OCI-LY7 (cell line): ENCODE results near the gene ST6GALNAC6. TPM values are rescaled to one million over a fixed set of nuclear protein-coding genes. Genes with fewer than 3 reads are reported as not detected.

ENCODE experiments used
- BruUV-seq: library from RNA; stranded (reverse); fragments of 400-500 nt; replicated peaks from 2 replicates; lab custom pipeline; 2021; lab: Mats Ljungman, UMichigan
- CTCF ChIA-PET: fragments of 300-600 bp; sonication (Branson Sonifier 250); formaldehyde crosslinking; loops from one replicate; lab custom pipeline; 2022; ENCODE audit warnings: antibody characterized with exemption; ENCODE audit not compliant: unreplicated experiment; lab: Charles Lee
- POLR2A ChIA-PET: fragments of 300-600 bp; sonication (Branson Sonifier 250); formaldehyde crosslinking; loops from one replicate; lab custom pipeline; 2022; ENCODE audit warnings: antibody characterized with exemption; lab: Charles Lee
- DNase-seq: peaks from one replicate; pipeline ENCODE4 v3.0.0-alpha.2; 2015; ENCODE audit warnings: low spot score
- H2AFZ ChIP-seq: fragments of 200-600 bp; sonication (generic), shearing (Covaris generic); 2 replicates; pipeline ENCODE4 v1.6.1; 2014; ENCODE audit warnings: mild to moderate bottlenecking, antibody characterized with exemption, low read length, moderate library complexity
- H3K27ac ChIP-seq: fragments of 200-600 bp; sonication (generic); 2 replicates; pipeline ENCODE4 v1.5.1; 2014; ENCODE audit warnings: mixed run types, low read depth, mild to moderate bottlenecking, moderate library complexity, low read length, inconsistent platforms; ENCODE audit not compliant: poor library complexity, severe bottlenecking
- H3K36me3 ChIP-seq: fragments of 200-600 bp; sonication (generic); 2 replicates; pipeline ENCODE4 v1.6.1; 2014; ENCODE audit warnings: mild to moderate bottlenecking, antibody characterized with exemption, low read length, moderate library complexity, mixed read lengths; ENCODE audit not compliant: insufficient read depth
- H3K4me1 ChIP-seq: fragments of 200-600 bp; sonication (generic); 2 replicates; pipeline ENCODE4 v1.5.1; 2014; ENCODE audit warnings: mild to moderate bottlenecking, low read length; ENCODE audit not compliant: insufficient read depth, poor library complexity, severe bottlenecking
- H3K4me2 ChIP-seq: fragments of 200-600 bp; sonication (generic); 2 replicates; pipeline ENCODE4 v1.6.1; 2014; ENCODE audit warnings: mild to moderate bottlenecking, low read length
- H3K4me3 ChIP-seq: fragments of 200-600 bp; sonication (generic); 2 replicates; pipeline ENCODE4 v1.5.1; 2014; ENCODE audit warnings: mild to moderate bottlenecking, low read depth, low read length; ENCODE audit not compliant: poor library complexity, severe bottlenecking
- H3K79me2 ChIP-seq: fragments of 200-600 bp; sonication (generic); 2 replicates; pipeline ENCODE4 v1.6.1; 2016; ENCODE audit warnings: low read depth, mild to moderate bottlenecking, low read length, moderate library complexity, mixed read lengths; ENCODE audit not compliant: insufficient read depth
- H3K9me2 ChIP-seq: fragments of 200-600 bp; sonication (generic); 2 replicates; pipeline ENCODE4 v1.6.1; 2016; ENCODE audit warnings: mild to moderate bottlenecking, low read length, mixed read lengths; ENCODE audit not compliant: insufficient read depth
- H3K9me3 ChIP-seq: fragments of 200-600 bp; sonication (generic); 2 replicates; pipeline ENCODE4 v1.6.1; 2014; ENCODE audit warnings: mild to moderate bottlenecking, mixed run types, low read length, mixed read lengths
- H4K20me1 ChIP-seq: fragments of 200-600 bp; sonication (generic); 2 replicates; pipeline ENCODE4 v1.6.1; 2014; ENCODE audit warnings: mild to moderate bottlenecking, antibody characterized with exemption, low read length, moderate library complexity, mixed read lengths; ENCODE audit not compliant: insufficient read depth
- CTCF ChIP-seq: fragments of 200-600 bp; sonication (generic); conservative IDR thresholded peaks from 2 replicates; pipeline ENCODE4 v1.5.1; 2014; ENCODE audit warnings: mild to moderate bottlenecking, antibody characterized with exemption, low read length, moderate library complexity, mixed read lengths
- EZH2phosphoT487 ChIP-seq: fragments of 200-600 bp; sonication (generic); IDR thresholded peaks from 2 replicates; pipeline ENCODE4 v1.6.1; 2018; ENCODE audit warnings: low read depth, borderline replicate concordance, mild to moderate bottlenecking, mixed run types, antibody characterized with exemption, low read length, moderate library complexity, mixed read lengths
- intact Hi-C: fragments of 100-400 bp; cut with micrococcal nuclease; formaldehyde crosslinking; loops from one replicate; pipeline ENCODE4 v1.10.0; 2022; ENCODE audit not compliant: unreplicated experiment
- total RNA-seq, 2 experiments: library from RNA; depleted of rRNA in 1 of 2; stranded (reverse); fragments of >200 nt in 1 of 2; shearing (Covaris generic) in 1 of 2; gene quantifications; 2 replicates each; pipeline ENCODE4 v1.2.3, GENCODE V29; 2014 to 2022

ST6GALNAC6 gene
- total RNA-seq, 2 experiments from 2014 or later = 43.7 to 51.3 TPM

DNA sequence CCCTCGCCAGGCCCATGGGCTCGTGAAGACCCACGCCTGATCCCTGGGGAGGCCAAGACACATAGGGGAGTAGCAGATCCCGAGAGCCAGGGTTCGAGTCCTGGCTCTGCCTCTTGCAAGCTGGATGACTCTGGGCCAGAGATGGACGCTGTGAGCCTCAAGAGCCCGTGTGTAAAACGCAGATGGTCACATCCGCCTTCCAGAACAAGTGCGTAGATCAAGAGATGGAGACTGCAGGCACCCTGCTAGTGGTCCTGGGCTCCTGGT lies 9.2 kb upstream of the ST6GALNAC6 start:
- POLR2A ChIA-PET = no interaction called here
- Histone ChIP-seq H3K79me2 (peaks cover 16% of the 10 kb centered on the region; the same call in 1 of the 2 replicates), H3K36me3 (peaks cover 62% of the 10 kb centered on the region), H3K4me1 (peaks cover 69% of the 10 kb centered on the region), H3K9me3 (no peaks in the 10 kb centered on the region), H3K9me2 (no peaks in the 10 kb centered on the region), H3K4me2 (no peak overlapping the region), H3K4me3 (no peak overlapping the region), H2AFZ (no peak overlapping the region), H3K27ac (no peak overlapping the region), H4K20me1 (0 out of 2 replicates have a peak, but pooled peaks cover 3% of the 10 kb centered on the region)
- intact Hi-C loops = loop anchor here (10.0 kb wide), 1 partner anchor 776 kb away; the partner anchor contains the start of gene SET
- no peak for DNase-seq
- BruUV-seq = no TSS peak
- TF ChIP-seq CTCF = no peak
- TF ChIP-seq EZH2phosphoT487 = no peak
- CTCF ChIA-PET = no interaction called here

GRCh38 chr9:127907867-127908659 lies 8.7 kb upstream of the ST6GALNAC6 start:
- ChIA-PET POLR2A (interaction anchor here (0.8 kb wide), 1 partner anchor 9 kb away, joined by 5 read pairs; the partner anchor contains the start of gene ST6GALNAC4), CTCF (no interaction called here)
- intact Hi-C loops = loop anchor here (10.0 kb wide), 1 partner anchor 777 kb away; the partner anchor contains the start of gene SET
- H3K79me2 ChIP-seq = peaks cover 15% of the 10 kb centered on the region; the same call in 1 of the 2 replicates
- no peaks in the 10 kb centered on the region for H3K9me2 ChIP-seq
- BruUV-seq = no TSS peak
- H3K27ac ChIP-seq = no peak overlapping the region
- H3K36me3 ChIP-seq = peaks cover 58% of the 10 kb centered on the region
- TF ChIP-seq CTCF (no peak), EZH2phosphoT487 (no peak)
- 0 out of 2 replicates have a peak, but pooled peaks cover 3% of the 10 kb centered on the region for H4K20me1 ChIP-seq
- no peak overlapping the region for H2AFZ ChIP-seq
- peaks cover 73% of the 10 kb centered on the region for H3K4me1 ChIP-seq
- DNase-seq = no peak
- H3K4me2 ChIP-seq = no peak overlapping the region
- H3K4me3 ChIP-seq = no peak overlapping the region
- H3K9me3 ChIP-seq = no peaks in the 10 kb centered on the region

- intact Hi-C loops = loop anchor here (1.0 to 10.0 kb wide), 2 partner anchors 10 to 779 kb away; partner anchors contain the start of gene SET
- no TSS peak for BruUV-seq
- H3K79me2 ChIP-seq = peaks cover 4% of the 10 kb centered on the region; the same call in 1 of the 2 replicates
- TF ChIP-seq EZH2phosphoT487 (no peak), CTCF (no peak)
- ChIA-PET CTCF (no interaction called here), POLR2A (interaction anchor here (2.1 to 2.2 kb wide), 2 partner anchors 10 to 23 kb away, joined by 6 to 12 read pairs; no protein-coding TSS in a partner anchor)
- 0 out of 2 replicates have a peak, but pooled peaks cover under 1% of the 10 kb centered on the region for H4K20me1 ChIP-seq
- H3K9me3 ChIP-seq = no peaks in the 10 kb centered on the region
- peaks cover 72% of the 10 kb centered on the region for H3K4me1 ChIP-seq
- no peak overlapping the region for H2AFZ ChIP-seq
- H3K9me2 ChIP-seq = no peaks in the 10 kb centered on the region
- H3K36me3 ChIP-seq = peaks cover 38% of the 10 kb centered on the region
- H3K27ac ChIP-seq = peak overlapping the region; percentile 94
- H3K4me2 ChIP-seq = peak overlapping the region; percentile 76
- DNase-seq = peak; percentile 77
- peak overlapping the region; percentile 58 for H3K4me3 ChIP-seq
Observed at GRCh38 chr9:127905788-127906191, 6.4 kb upstream of the ST6GALNAC6 start.
